Fibroblast of lung (primary cell): Measurements from ENCODE around the gene OXCT1. TPM values are rescaled to one million over a fixed set of nuclear protein-coding genes. Genes with fewer than 3 reads are reported as not detected.
A peak's percentile ranks its signal among the peaks of the same experiment; 100 is the strongest.

Experiments used
- DNase-seq, 2 donors: peaks; one replicate each; pipeline versions ENCODE4 v3.0.0 to v3.0.0-alpha.2; 2010; ENCODE audit warnings: low read depth in 2 of 2
- H2AFZ ChIP-seq: 2 replicates; pipeline ENCODE4 v1.5.1; 2012; ENCODE audit warnings: low read length, control low read depth, inconsistent platforms
- H3K27ac ChIP-seq: 2 replicates; pipeline ENCODE4 v1.5.1; 2011; ENCODE audit warnings: low read length, control low read depth; ENCODE audit not compliant: insufficient read depth
- H3K27me3 ChIP-seq: 2 replicates; pipeline ENCODE4 v1.5.1; 2011; ENCODE audit warnings: mild to moderate bottlenecking, low read length; ENCODE audit not compliant: control insufficient read depth, insufficient read depth
- H3K36me3 ChIP-seq: 2 replicates; pipeline ENCODE4 v1.5.1; 2011; ENCODE audit warnings: low read length; ENCODE audit not compliant: control insufficient read depth, insufficient read depth
- H3K4me1 ChIP-seq: 2 replicates; pipeline ENCODE4 v1.5.1; 2011; ENCODE audit warnings: low read length; ENCODE audit not compliant: control insufficient read depth, insufficient read depth; ENCODE audit errors: extremely low read depth
- H3K4me2 ChIP-seq: 2 replicates; pipeline ENCODE4 v1.5.1; 2011; ENCODE audit warnings: low read length, control low read depth; ENCODE audit not compliant: insufficient read depth; ENCODE audit errors: extremely low read depth
- H3K4me3 ChIP-seq, 4 experiments: fragments of 200-600 bp in 1 of 4; sonication (generic) in 1 of 4; replicated peaks in 1 of 4; 2 replicates each; pipeline ENCODE4 v1.5.1; 2011 to 2016; ENCODE audit warnings: low read length in 4 of 4, low read depth in 3 of 4, mild to moderate bottlenecking in 3 of 4, control low read depth in 2 of 4, inconsistent platforms in 1 of 4, mixed read lengths in 1 of 4; ENCODE audit not compliant: insufficient read depth in 1 of 4; ENCODE audit errors: control extremely low read depth in 1 of 4
- H3K79me2 ChIP-seq: 2 replicates; pipeline ENCODE4 v1.5.1; 2012; ENCODE audit warnings: mild to moderate bottlenecking, low read length, inconsistent platforms; ENCODE audit not compliant: control insufficient read depth, insufficient read depth
- H3K9ac ChIP-seq: 2 replicates; pipeline ENCODE4 v1.5.1; 2011; ENCODE audit warnings: mild to moderate bottlenecking, low read length, control low read depth; ENCODE audit not compliant: insufficient read depth
- H3K9me3 ChIP-seq: 2 replicates; pipeline ENCODE4 v1.5.1; 2012; ENCODE audit warnings: low read depth, low read length; ENCODE audit not compliant: control insufficient read depth, insufficient read depth
- H4K20me1 ChIP-seq: 2 replicates; pipeline ENCODE4 v1.5.1; 2011; ENCODE audit warnings: low read length; ENCODE audit not compliant: control insufficient read depth, insufficient read depth; ENCODE audit errors: extremely low read depth
- CTCF ChIP-seq, 2 donors: IDR thresholded peaks in 1 of 2; conservative IDR thresholded peaks in 1 of 2; 1 replicate in 1 of 2; 2 replicates in 1 of 2; pipeline ENCODE4 v1.5.1; 2011 to 2012; ENCODE audit warnings: low read length in 2 of 2, control low read depth in 1 of 2, inconsistent platforms in 1 of 2, low read depth in 1 of 2, mild to moderate bottlenecking in 1 of 2
- EZH2 ChIP-seq: IDR thresholded peaks from 2 replicates; pipeline ENCODE4 v1.5.1; 2012; ENCODE audit warnings: low read length, control low read depth, mild to moderate bottlenecking; ENCODE audit errors: missing control alignments
- polyA plus RNA-seq, 2 donors: library from polyadenylated mRNA; depleted of rRNA in 1 of 2; stranded (reverse) in 1 of 2; unstranded in 1 of 2; fragments of >200 nt; gene quantifications; 2 replicates each; pipeline ENCODE4 v1.2.1, GENCODE V29; 2011 to 2012; ENCODE audit warnings: missing spikeins in 1 of 2
- total RNA-seq: library from RNA; depleted of rRNA; stranded (reverse); fragments of >200 nt; gene quantifications from 2 replicates; pipeline ENCODE4 v1.2.1, GENCODE V29; 2014

Gene OXCT1
- total and polyA plus RNA-seq, 2 donors (not counting 1 experiment from before 2014, with no cell fraction given) = 35.7 to 56.3 TPM

- Histone ChIP-seq H4K20me1 (no peaks in the 10 kb centered on the region), H3K27ac (no peak overlapping the region), H3K9ac (no peak overlapping the region), H3K27me3 (no peaks in the 10 kb centered on the region), H3K4me1 (peaks cover 5% of the 10 kb centered on the region), H2AFZ (no peak overlapping the region), H3K79me2 (no peaks in the 10 kb centered on the region), H3K4me2 (no peak overlapping the region), H3K9me3 (no peaks in the 10 kb centered on the region), H3K36me3 (no peaks in the 10 kb centered on the region), H3K4me3 (no peak overlapping the region)
- TF ChIP-seq EZH2 = no peak
- no peak for TF ChIP-seq CTCF (conservative IDR thresholded peaks at IDR 0.05 in 1 of 2, IDR thresholded peaks at IDR 0.05 in 1 of 2; ENCODE audit: low read depth in 1 of 2, low read length in 2 of 2)
- DNase-seq = peak in 1 of 2 donors; percentile 31
Measured at GRCh38 chr5:41763574-41763973, 106.7 kb downstream of the OXCT1 start.

GRCh38 chr5:41763081-41763480 lies 107.1 kb downstream of the OXCT1 start:
- Histone ChIP-seq H3K4me1 (peaks cover 5% of the 10 kb centered on the region), H2AFZ (no peak overlapping the region), H3K79me2 (no peaks in the 10 kb centered on the region), H4K20me1 (no peaks in the 10 kb centered on the region), H3K27ac (no peak overlapping the region), H3K4me3 (no peak overlapping the region), H3K9me3 (no peaks in the 10 kb centered on the region), H3K4me2 (peak overlapping the region; percentile 48), H3K9ac (no peak overlapping the region), H3K36me3 (no peaks in the 10 kb centered on the region), H3K27me3 (no peaks in the 10 kb centered on the region)
- peak; percentile 75 to 84 for DNase-seq
- TF ChIP-seq EZH2 (no peak), CTCF (conservative IDR thresholded peaks at IDR 0.05 in 1 of 2, IDR thresholded peaks at IDR 0.05 in 1 of 2; ENCODE audit: low read depth in 1 of 2, low read length in 2 of 2) (no peak)

GRCh38 chr5:41762426-41762825 lies 107.8 kb downstream of the OXCT1 start:
- H3K4me1 ChIP-seq = peaks cover 5% of the 10 kb centered on the region
- H3K4me2 ChIP-seq = peak overlapping the region; percentile 48
- H3K36me3 ChIP-seq = no peaks in the 10 kb centered on the region
- no peak overlapping the region for H2AFZ ChIP-seq
- no peaks in the 10 kb centered on the region for H3K27me3 ChIP-seq
- no peak for DNase-seq
- no peak overlapping the region for H3K27ac ChIP-seq
- no peaks in the 10 kb centered on the region for H3K79me2 ChIP-seq
- no peaks in the 10 kb centered on the region for H3K9me3 ChIP-seq
- no peaks in the 10 kb centered on the region for H4K20me1 ChIP-seq
- no peak overlapping the region for H3K4me3 ChIP-seq
- TF ChIP-seq CTCF (conservative IDR thresholded peaks at IDR 0.05 in 1 of 2, IDR thresholded peaks at IDR 0.05 in 1 of 2; ENCODE audit: low read depth in 1 of 2, low read length in 2 of 2) (no peak), EZH2 (no peak)
- H3K9ac ChIP-seq = no peak overlapping the region
